Upper lobe of right lung (tissue), 1 donor: Measurements from ENCODE around the gene PAFAH1B2. TPM values are rescaled to one million over a fixed set of nuclear protein-coding genes. Genes with fewer than 3 reads are reported as not detected.
A peak's percentile ranks its signal among the peaks of the same experiment; 100 is the strongest.

Experiments
- ATAC-seq: fragments of 200-7000 bp; cut with Tn5 transposase; one replicate; pipeline ENCODE4 v1.9.1; 2020; ENCODE audit warnings: mild to moderate bottlenecking, moderate library complexity
- DNase-seq: peaks from one replicate; pipeline ENCODE4 v3.0.0-alpha.2; 2020
- H3K27ac ChIP-seq: fragments of 200-600 bp; one replicate; pipeline ENCODE4 v1.8.0; 2022
- H3K27me3 ChIP-seq: fragments of 200-600 bp; one replicate; pipeline ENCODE4 v1.8.0; 2022; ENCODE audit warnings: mild to moderate bottlenecking
- H3K36me3 ChIP-seq: fragments of 200-600 bp; one replicate; pipeline ENCODE4 v1.8.0; 2022
- H3K4me1 ChIP-seq: fragments of 200-600 bp; one replicate; pipeline ENCODE4 v1.8.0; 2022
- H3K4me3 ChIP-seq: fragments of 200-600 bp; one replicate; pipeline ENCODE4 v1.8.0; 2022; ENCODE audit warnings: mild to moderate bottlenecking
- H3K9me3 ChIP-seq: fragments of 200-600 bp; one replicate; pipeline ENCODE4 v1.8.0; 2022
- intact Hi-C: fragments of 100-400 bp; cut with DNase I; formaldehyde crosslinking; loops from one replicate; pipeline ENCODE4 v1.11.0; 2022
- total RNA-seq: library from RNA; stranded (reverse); fragmentation: NEBNext Ultra II Directional; extraction: Animal tissue kit (Norgen Biotek cat#: 25700); gene quantifications from one replicate; pipeline ENCODE4 v1.2.1, GENCODE V29; 2021
- TF ChIP-seq, protein P1 (sequence below): fragments of 200-600 bp; IDR thresholded peaks from one replicate; pipeline ENCODE4 v1.8.0; 2022; ENCODE audit warnings: antibody characterized with exemption
- donor health status: DM: no; HTN: yes; CAD: no; lungs with severe emphysema.

PAFAH1B2 gene
- total RNA-seq, 1 donor from 2014 or later = 86.9 TPM

DNA sequence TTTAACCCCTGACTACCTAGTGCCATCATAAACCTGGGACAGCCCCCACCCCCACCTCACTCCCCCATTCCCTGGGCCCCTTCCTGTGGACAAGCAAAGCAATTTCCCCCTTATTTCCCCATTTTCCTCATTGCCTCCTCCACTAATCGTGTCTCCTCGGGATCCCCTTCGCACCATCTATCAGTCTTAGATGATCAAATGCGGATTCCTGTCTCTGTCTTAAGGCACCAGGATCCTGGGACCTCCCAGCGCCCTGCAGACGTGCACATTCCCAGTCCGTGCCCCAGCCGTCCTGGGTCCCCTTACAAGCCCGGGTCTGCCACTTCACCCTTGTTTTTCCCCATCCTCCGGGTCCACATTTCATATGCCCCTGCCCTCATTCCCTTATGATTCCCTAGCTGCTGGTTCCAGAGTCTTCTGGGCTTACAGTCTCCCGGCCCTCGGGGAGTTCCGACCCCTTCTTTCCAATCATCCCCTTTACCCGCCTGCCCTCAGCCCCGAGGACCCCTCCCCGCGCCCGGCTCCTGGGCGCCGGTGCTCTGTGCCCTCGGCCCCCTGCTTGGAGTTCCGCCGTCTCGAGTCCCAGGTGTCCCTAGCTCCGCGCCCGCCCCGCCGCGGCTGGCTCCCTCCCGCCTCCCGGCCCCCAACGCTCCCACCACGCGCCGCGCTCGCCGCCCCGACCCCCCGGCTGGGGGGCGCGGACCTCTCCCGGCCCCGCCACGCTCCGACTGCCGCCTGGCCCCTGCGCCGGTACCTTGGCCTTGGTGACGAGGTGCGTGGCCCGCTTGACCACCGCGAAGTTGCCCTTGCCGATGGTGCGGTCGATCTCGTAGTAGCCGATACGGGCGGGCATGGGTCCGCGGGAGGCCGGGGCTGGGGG, 46.5 kb upstream of the PAFAH1B2 start:
- ATAC-seq (peak; percentile 36), DNase-seq (peak; percentile 82)
- intact Hi-C loops = no loop called here
- peak overlapping the region; percentile 76 for H3K4me3 ChIP-seq
- peak overlapping the region; percentile 88 for H3K27ac ChIP-seq
- TF ChIP-seq, protein P1, sequence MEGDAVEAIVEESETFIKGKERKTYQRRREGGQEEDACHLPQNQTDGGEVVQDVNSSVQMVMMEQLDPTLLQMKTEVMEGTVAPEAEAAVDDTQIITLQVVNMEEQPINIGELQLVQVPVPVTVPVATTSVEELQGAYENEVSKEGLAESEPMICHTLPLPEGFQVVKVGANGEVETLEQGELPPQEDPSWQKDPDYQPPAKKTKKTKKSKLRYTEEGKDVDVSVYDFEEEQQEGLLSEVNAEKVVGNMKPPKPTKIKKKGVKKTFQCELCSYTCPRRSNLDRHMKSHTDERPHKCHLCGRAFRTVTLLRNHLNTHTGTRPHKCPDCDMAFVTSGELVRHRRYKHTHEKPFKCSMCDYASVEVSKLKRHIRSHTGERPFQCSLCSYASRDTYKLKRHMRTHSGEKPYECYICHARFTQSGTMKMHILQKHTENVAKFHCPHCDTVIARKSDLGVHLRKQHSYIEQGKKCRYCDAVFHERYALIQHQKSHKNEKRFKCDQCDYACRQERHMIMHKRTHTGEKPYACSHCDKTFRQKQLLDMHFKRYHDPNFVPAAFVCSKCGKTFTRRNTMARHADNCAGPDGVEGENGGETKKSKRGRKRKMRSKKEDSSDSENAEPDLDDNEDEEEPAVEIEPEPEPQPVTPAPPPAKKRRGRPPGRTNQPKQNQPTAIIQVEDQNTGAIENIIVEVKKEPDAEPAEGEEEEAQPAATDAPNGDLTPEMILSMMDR = no peak
- peaks cover 35% of the 10 kb centered on the region for H3K4me1 ChIP-seq
- no peaks in the 10 kb centered on the region for H3K27me3 ChIP-seq
- H3K36me3 ChIP-seq = no peaks in the 10 kb centered on the region
- H3K9me3 ChIP-seq = no peaks in the 10 kb centered on the region

DNA sequence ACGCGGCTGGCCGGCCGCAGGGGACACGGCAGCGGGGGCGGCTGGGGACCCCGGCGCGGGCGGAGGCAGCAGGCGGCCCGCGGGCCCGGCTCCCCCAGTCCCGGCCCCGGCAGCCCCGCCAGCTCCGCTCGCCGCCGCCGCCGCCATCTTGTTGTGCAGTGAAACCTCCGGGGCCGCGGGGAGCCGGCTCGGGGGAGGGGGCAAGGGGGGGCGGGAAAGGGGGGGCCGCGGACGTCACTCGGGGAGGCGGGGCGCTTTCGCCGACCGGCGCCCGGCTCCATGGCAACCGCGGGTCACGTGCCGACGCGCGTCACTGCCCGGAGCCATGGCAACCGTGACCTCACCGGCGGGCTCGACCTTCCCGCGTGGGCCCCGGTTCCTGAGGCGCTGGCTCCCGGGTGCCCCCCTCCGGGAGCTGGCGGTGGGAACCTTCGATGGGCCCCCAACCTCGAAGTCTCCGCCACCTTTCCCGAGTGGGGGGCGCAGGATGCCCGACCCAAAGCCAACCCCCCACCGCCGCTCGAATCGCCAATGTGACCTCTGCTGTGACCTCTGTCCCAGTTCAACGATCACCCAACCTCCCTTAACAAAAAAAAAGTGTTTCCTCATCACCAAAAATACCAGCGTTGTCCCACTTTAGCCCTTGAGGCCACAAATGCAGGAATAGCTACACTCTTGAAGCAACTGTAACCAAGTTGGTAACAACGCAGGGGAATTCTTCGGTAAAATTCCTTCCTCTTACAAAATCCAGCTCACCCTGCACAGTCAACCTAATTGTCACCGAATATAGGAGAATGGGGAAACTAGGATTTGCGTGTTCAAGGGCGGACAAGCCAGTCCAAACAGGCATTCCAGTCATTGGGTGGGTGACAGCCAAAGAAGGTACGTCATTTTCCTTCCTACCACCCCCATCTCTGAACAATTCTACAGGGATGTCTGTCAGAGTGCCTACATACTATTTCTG, 45.5 kb upstream of the PAFAH1B2 start, which contains the start of gene SIK3:
SIK3 (minus strand) TSS at position 160 of the 964 bp plus-strand sequence; CDS start at position 147, 13 bp downstream.
- Histone ChIP-seq H3K36me3 (no peaks in the 10 kb centered on the region), H3K27ac (peak within 1 kb of the TSS; percentile 99), H3K4me3 (peak within 1 kb of the TSS; percentile 76), H3K4me1 (peaks cover 35% of the 10 kb centered on the region), H3K27me3 (no peaks in the 10 kb centered on the region), H3K9me3 (no peaks in the 10 kb centered on the region)
- ATAC-seq (peak; percentile 94), DNase-seq (peak; percentile 97)
- intact Hi-C loops = no loop called here
- TF ChIP-seq, protein P1 = no peak

DNA sequence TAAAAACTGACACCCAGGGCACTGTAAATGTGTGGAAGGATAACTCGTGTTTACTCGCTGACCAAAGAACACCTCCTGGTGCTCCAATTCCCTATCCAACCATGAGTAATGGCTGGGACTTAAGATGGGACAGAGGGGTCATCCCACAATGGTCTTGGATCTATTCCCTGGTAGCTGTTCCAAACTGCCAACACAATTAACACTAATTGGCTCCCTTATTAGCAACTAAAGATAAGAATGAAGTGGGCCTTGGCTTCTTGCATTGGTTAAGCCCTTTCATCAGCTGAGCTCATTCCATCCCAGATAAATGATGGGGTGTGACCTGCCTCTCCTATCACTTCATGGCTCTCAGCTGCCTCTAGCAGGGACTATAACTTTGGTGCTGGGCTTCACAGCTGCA, 44.4 kb upstream of the PAFAH1B2 start:
- H3K9me3 ChIP-seq = no peaks in the 10 kb centered on the region
- ATAC-seq (no peak), DNase-seq (no peak)
- peaks cover 31% of the 10 kb centered on the region for H3K4me1 ChIP-seq
- H3K27ac ChIP-seq = peak overlapping the region; percentile 99
- no peaks in the 10 kb centered on the region for H3K36me3 ChIP-seq
- TF ChIP-seq, protein P1 = no peak
- intact Hi-C loops = loop anchor here (10.0 kb wide), 2 partner anchors 125 to 315 kb away; partner anchors contain the start of gene ZPR1
- H3K4me3 ChIP-seq = no peak overlapping the region
- no peaks in the 10 kb centered on the region for H3K27me3 ChIP-seq

DNA sequence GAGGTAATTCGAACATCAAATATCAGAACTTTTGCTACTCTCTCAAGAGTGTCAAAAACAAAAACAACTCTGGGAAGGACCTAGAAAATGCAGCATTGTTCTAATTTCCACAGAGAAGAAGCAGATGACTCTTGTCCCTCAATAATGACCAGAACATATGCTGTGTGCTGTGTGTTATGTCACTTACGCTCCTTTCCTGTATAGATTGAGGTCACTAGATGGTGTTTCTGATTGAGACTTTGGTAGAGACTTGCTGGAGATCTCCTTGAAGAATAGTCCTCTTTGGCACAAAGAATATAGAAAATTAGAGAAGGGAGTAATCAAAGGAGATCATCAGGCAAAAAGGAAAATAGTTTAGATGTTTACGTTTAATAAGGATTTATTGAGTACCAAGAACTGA, 43.5 kb upstream of the PAFAH1B2 start:
- Histone ChIP-seq H3K9me3 (no peaks in the 10 kb centered on the region), H3K27ac (no peak overlapping the region), H3K36me3 (no peaks in the 10 kb centered on the region), H3K4me3 (no peak overlapping the region), H3K4me1 (peaks cover 24% of the 10 kb centered on the region), H3K27me3 (no peaks in the 10 kb centered on the region)
- ATAC-seq (no peak), DNase-seq (no peak)
- TF ChIP-seq, protein P1 = no peak
- intact Hi-C loops = loop anchor here (10.0 kb wide), 2 partner anchors 124 to 316 kb away; partner anchors contain the start of gene ZPR1
